SHP77 (cell line): ENCODE measurements around the gene ZNF768.

Source experiments
- DNase-seq, 2 experiments: peaks; one replicate each; lab custom pipeline; 2025; lab: John Stamatoyannopoulos, UW

ZNF768 gene

GRCh38 chr16:30526137-30526822 is at the start of gene ZNF768:
Gene ZNF768 (minus strand): TSS chr16:30526566. CDS start chr16:30526413, 153 bp downstream.
- DNase-seq: peak in 1 of 2 experiments; percentile 76

GRCh38 chr16:30574678-30575077 is 48.3 kb upstream of the ZNF768 start:
- no peak for DNase-seq

- peak; percentile 97 to 98 for DNase-seq
Observed at GRCh38 chr16:30571445-30572322, 45.3 kb upstream of the ZNF768 start, which contains the start of gene ZNF688. Gene ZNF688 (minus strand): TSS chr16:30571714. CDS start chr16:30571629, 85 bp downstream.

- DNase-seq: no peak
Observed at GRCh38 chr16:30570636-30571444, 44.5 kb upstream of the ZNF768 start.

- no peak for DNase-seq
Observed at GRCh38 chr16:30569746-30570635, 43.6 kb upstream of the ZNF768 start.

- DNase-seq: no peak
Observed at GRCh38 chr16:30569281-30569680, 42.9 kb upstream of the ZNF768 start.

GRCh38 chr16:30567991-30568638 is 41.7 kb upstream of the ZNF768 start:
- DNase-seq: peak in 1 of 2 experiments; percentile 22

GRCh38 chr16:30567160-30567990 is 41.0 kb upstream of the ZNF768 start:
- DNase-seq: no peak

- no peak for DNase-seq
Observed at GRCh38 chr16:30566531-30566930, 40.2 kb upstream of the ZNF768 start.

- DNase-seq: no peak
Observed at GRCh38 chr16:30565984-30566383, 39.6 kb upstream of the ZNF768 start.

- no peak for DNase-seq
Observed at GRCh38 chr16:30565526-30565925, 39.2 kb upstream of the ZNF768 start.

- DNase-seq: no peak
Observed at GRCh38 chr16:30562021-30562420, 35.7 kb upstream of the ZNF768 start.

- DNase-seq: no peak
Observed at GRCh38 chr16:30561089-30561816, 34.9 kb upstream of the ZNF768 start.

GRCh38 chr16:30559690-30560089 is 33.3 kb upstream of the ZNF768 start:
- no peak for DNase-seq

- no peak for DNase-seq
Observed at GRCh38 chr16:30558789-30559377, 32.5 kb upstream of the ZNF768 start.

- peak; percentile 99 to 100 for DNase-seq
Observed at GRCh38 chr16:30557957-30558788, 31.8 kb upstream of the ZNF768 start, which contains the start of gene ZNF764. Gene ZNF764 (minus strand): TSS chr16:30558374. CDS start chr16:30558182, 192 bp downstream.

- DNase-seq: peak in 1 of 2 experiments; percentile 17
Observed at GRCh38 chr16:30557707-30557956, 31.3 kb upstream of the ZNF768 start.

GRCh38 chr16:30556125-30556473 is 29.7 kb upstream of the ZNF768 start:
- DNase-seq: no peak
